K562 (cell line): Measurements from ENCODE around the gene C9orf50. TPM values are rescaled to one million over a fixed set of nuclear protein-coding genes. Genes with fewer than 3 reads are reported as not detected.

Source experiments
- ATAC-seq: fragments of 200-7000 bp; cut with Tn5 transposase; 3 replicates; pipeline ENCODE4 v1.9.1; 2020; ENCODE audit warnings: moderate library complexity
- BruUV-seq: library from RNA; stranded (reverse); fragments of 400-500 nt; replicated peaks from 2 replicates; lab custom pipeline; 2021; lab: Mats Ljungman, UMichigan
- CTCF ChIA-PET: fragments of 300-600 bp; formaldehyde crosslinking; extraction: SDS; loops from one replicate; lab custom pipeline; 2021; ENCODE audit warnings: low intra/inter-chr PET ratio; lab: Yijun Ruan, JAX
- POLR2A ChIA-PET: fragments of 300-600, 350-650 bp; sonication (Branson Sonifier 250); formaldehyde crosslinking; extraction: SDS; loops from one replicate; lab custom pipeline; 2021; ENCODE audit warnings: antibody characterized with exemption, inconsistent platforms; lab: Yijun Ruan, JAX
- DNase-seq, 4 experiments: peaks; one replicate each; pipeline versions ENCODE4 v3.0.0 to v3.0.0-alpha.2; 2011 to 2018; ENCODE audit warnings: low spot score in 3 of 4, mixed read lengths in 3 of 4; ENCODE audit errors: extremely low read depth in 1 of 4
- FAIRE-seq: peaks from 2 replicates; lab custom pipeline; 2011; peaks lifted over from hg19 to GRCh38; lab: Jason Lieb, UNC
- H2AFZ ChIP-seq: 2 replicates; pipeline ENCODE4 v1.6.0; 2011; ENCODE audit warnings: low read depth, low read length, control low read depth, inconsistent platforms
- H3K27ac ChIP-seq: fragments of 200-600 bp; 3 replicates; pipeline ENCODE4 v1.8.0; 2011; ENCODE audit warnings: low read depth, mild to moderate bottlenecking, control low read depth, inconsistent platforms, low read length, moderate library complexity, mixed read lengths; ENCODE audit errors: extremely low read depth
- H3K27me3 ChIP-seq, 2 experiments: fragments of 300-600 bp in 1 of 2; 2 replicates in 1 of 2; 3 replicates in 1 of 2; pipeline versions ENCODE4 v1.6.0 to v1.8.0; 2011; ENCODE audit warnings: inconsistent platforms in 2 of 2, low read length in 2 of 2, mild to moderate bottlenecking in 1 of 2, mixed read lengths in 1 of 2, moderate library complexity in 1 of 2; ENCODE audit not compliant: control insufficient read depth in 2 of 2, insufficient read depth in 2 of 2
- H3K36me3 ChIP-seq: fragments of 300-600 bp; 3 replicates; pipeline ENCODE4 v1.8.0; 2011; ENCODE audit warnings: mild to moderate bottlenecking, low read length, inconsistent platforms; ENCODE audit not compliant: control insufficient read depth, insufficient read depth
- H3K4me1 ChIP-seq, 2 experiments: fragments of 200-600 bp in 1 of 2; replicated peaks in 1 of 2; 2 replicates in 1 of 2; 3 replicates in 1 of 2; pipeline versions ENCODE4 v1.5.1 to v1.8.0; 2011; ENCODE audit warnings: inconsistent platforms in 2 of 2, low read length in 2 of 2, mild to moderate bottlenecking in 1 of 2, mixed read lengths in 1 of 2, moderate library complexity in 1 of 2; ENCODE audit not compliant: control insufficient read depth in 2 of 2, insufficient read depth in 2 of 2
- H3K4me2 ChIP-seq: 2 replicates; pipeline ENCODE4 v1.6.1; 2011; ENCODE audit warnings: low read length, control low read depth, inconsistent platforms, mixed read lengths; ENCODE audit not compliant: insufficient read depth
- H3K4me3 ChIP-seq: fragments of 200-600 bp; sonication (generic), shearing (Covaris generic); 2 replicates; pipeline ENCODE4 v1.5.1; 2016; ENCODE audit warnings: control low read depth, inconsistent platforms
- H3K79me2 ChIP-seq: fragments of 200-600 bp; 3 replicates; pipeline ENCODE4 v1.8.0; 2011; ENCODE audit warnings: low read length, inconsistent platforms; ENCODE audit not compliant: control insufficient read depth, insufficient read depth
- H3K9ac ChIP-seq, 2 experiments: 2 replicates each; pipeline versions ENCODE4 v1.6.0 to v1.6.1; 2011; ENCODE audit warnings: low read depth in 2 of 2, low read length in 2 of 2, control low read depth in 1 of 2, inconsistent platforms in 1 of 2, mild to moderate bottlenecking in 1 of 2, mixed read lengths in 1 of 2; ENCODE audit not compliant: insufficient read depth in 1 of 2
- H3K9me1 ChIP-seq: one replicate; pipeline ENCODE4 v1.6.0; 2011; ENCODE audit warnings: inconsistent platforms, mild to moderate bottlenecking, low read length, moderate library complexity; ENCODE audit not compliant: control insufficient read depth, insufficient read depth
- H3K9me3 ChIP-seq: replicated peaks from 2 replicates; pipeline ENCODE4 v1.5.1; 2011; ENCODE audit warnings: low read depth, low read length, inconsistent platforms; ENCODE audit not compliant: control insufficient read depth, insufficient read depth
- H4K20me1 ChIP-seq: replicated peaks from 2 replicates; pipeline ENCODE4 v1.6.1; 2011; ENCODE audit warnings: low read length, inconsistent platforms, mixed read lengths; ENCODE audit not compliant: control insufficient read depth, insufficient read depth
- C11orf30 ChIP-seq: fragments of 450-650 bp; IDR thresholded peaks from 2 replicates; pipeline ENCODE4 v1.6.1; 2016; ENCODE audit warnings: low read depth, mild to moderate bottlenecking
- KAT7 ChIP-seq: sonication (generic); formaldehyde crosslinking; IDR thresholded peaks from 2 replicates; pipeline ENCODE4 v1.8.0; 2022; ENCODE audit warnings: missing genetic modification reagents, mild to moderate bottlenecking, borderline replicate concordance
- KLF13 ChIP-seq: fragments of 450-650 bp; IDR thresholded peaks from 2 replicates; pipeline ENCODE4 v1.6.1; 2016; ENCODE audit warnings: missing genetic modification characterization, low read depth, mild to moderate bottlenecking, missing compliant biosample characterization, moderate library complexity, borderline replicate concordance
- MCM7 ChIP-seq, 2 experiments: fragments of 450-650 bp; IDR thresholded peaks; 2 replicates each; pipeline ENCODE4 v1.6.1; 2016 to 2018
- PHF8 ChIP-seq: fragments of 200-600 bp; sonication (generic); IDR thresholded peaks from 2 replicates; pipeline ENCODE4 v1.6.1; 2012; ENCODE audit warnings: mixed run types, mild to moderate bottlenecking, inconsistent platforms, low read length, moderate library complexity, borderline replicate concordance
- SREBF2 ChIP-seq: sonication (generic); formaldehyde crosslinking; IDR thresholded peaks from 2 replicates; pipeline ENCODE4 v1.4.0; 2020; ENCODE audit warnings: mild to moderate bottlenecking, missing genetic modification reagents
- ZBTB11 ChIP-seq, 3 experiments: fragments of 200-800 bp in 1 of 3; fragments of 250-450 bp in 1 of 3; fragments of 450-650 bp in 1 of 3; sonication (Bioruptor Pico) in 1 of 3; sonication (Bioruptor generic) in 1 of 3; formaldehyde crosslinking in 1 of 3; IDR thresholded peaks; 2 replicates each; pipeline versions ENCODE4 v1.6.1 to v1.8.0; 2016 to 2022; ENCODE audit warnings: mild to moderate bottlenecking in 2 of 3, missing genetic modification characterization in 2 of 3, missing compliant biosample characterization in 1 of 3, moderate library complexity in 1 of 3
- ZNF41 ChIP-seq: fragments of 250-450 bp; sonication (Bioruptor Pico); conservative IDR thresholded peaks from 2 replicates; pipeline ENCODE4 v1.4.0; 2020; ENCODE audit warnings: mild to moderate bottlenecking
- ZNF431 ChIP-seq: sonication (generic); formaldehyde crosslinking; IDR thresholded peaks from 2 replicates; pipeline ENCODE4 v1.8.0; 2022; ENCODE audit warnings: mild to moderate bottlenecking, missing genetic modification reagents
- WGBS: fragments of 100-300 bp; shearing (Covaris generic); methylation state at CpG from one replicate; pipeline ENCODE4 v1.1.6; 2016; ENCODE audit warnings: low coverage, mixed read lengths; ENCODE audit not compliant: insufficient coverage; ENCODE audit errors: missing lambda C conversion rate; 5-methylcytosine and 5-hydroxymethylcytosine counted together
- in situ Hi-C: fragments of 300-500 bp; cut with MboI; formaldehyde crosslinking; loops from 4 replicates; pipeline ENCODE4 v1.15.0; 2018; ENCODE audit warnings: inconsistent platforms, mixed read lengths
- intact Hi-C: fragments of 100-400 bp; cut with micrococcal nuclease; formaldehyde crosslinking; loops from 2 replicates; pipeline ENCODE4 v1.14.2; 2022
- polyA plus RNA-seq, 8 experiments: library from polyadenylated mRNA; depleted of rRNA in 4 of 8; stranded (reverse) in 5 of 8; unstranded in 3 of 8; fragments of >200 nt; fragmentation: Nextera tagmentation in 2 of 8; fragmentation: Illumina TruSeq in 1 of 8; extraction: Ambion mirVana in 2 of 8; extraction: Trizol in 1 of 8; gene quantifications; 2 replicates each; pipeline versions ENCODE4 v1.2.1 to v1.2.3, GENCODE V29; 2011 to 2014; ENCODE audit warnings: inconsistent platforms in 1 of 8, missing spikeins in 1 of 8
- total RNA-seq, 7 experiments: library from RNA; depleted of rRNA in 6 of 7; stranded (reverse); fragments of >200 nt in 6 of 7; fragmentation: Illumina TruSeq in 2 of 7; extraction: Trizol in 2 of 7; gene quantifications; 2 replicates each; pipeline versions ENCODE4 v1.2.1 to v1.2.3, GENCODE V29; 2011 to 2021; ENCODE audit warnings: low replicate concordance in 1 of 7

The C9orf50 gene
- total and polyA plus RNA-seq, 9 of the 15 experiments (the other 6 are each of a cell fraction or from before 2014, with no cell fraction given) = not detected

- ChIA-PET CTCF (interaction anchor here (1.7 to 1.9 kb wide), 2 partner anchors 13 to 493 kb away, joined by 8 to 11 read pairs; no protein-coding TSS in a partner anchor), POLR2A (interaction anchor here (0.6 to 2.8 kb wide), 9 partner anchors 10 to 532 kb away, joined by 3 to 18 read pairs (median 4); no protein-coding TSS in a partner anchor)
- no peaks in the 10 kb centered on the region for H3K9me1 ChIP-seq
- H3K9ac ChIP-seq = no peak overlapping the region
- DNase-seq (peak; percentile 54 to 79 (median 68)), FAIRE-seq (peak; percentile 76), ATAC-seq (peak; percentile 53)
- H3K9me3 ChIP-seq = no peaks in the 10 kb centered on the region
- peaks cover 28 to 48% of the 10 kb centered on the region in 2 experiments for H3K4me1 ChIP-seq
- WGBS = 25% methylated on average over 11 of the region's 12 CpGs
- H4K20me1 ChIP-seq = peaks cover 26% of the 10 kb centered on the region
- no peak overlapping the region for H3K4me3 ChIP-seq
- intact Hi-C loops = loop anchor here (1.0 kb wide), 2 partner anchors 13 to 485 kb away; no protein-coding TSS in a partner anchor
- H3K4me2 ChIP-seq = no peak overlapping the region
- in situ Hi-C loops = loop anchor here (25.0 kb wide), 1 partner anchor 287 kb away; no protein-coding TSS in a partner anchor
- H3K27ac ChIP-seq = no peak overlapping the region
- H2AFZ ChIP-seq = peak overlapping the region; percentile 88
- peaks cover 20% of the 10 kb centered on the region for H3K36me3 ChIP-seq
- H3K79me2 ChIP-seq = peaks cover 33% of the 10 kb centered on the region
- H3K27me3 ChIP-seq = peaks cover 0 to 15% of the 10 kb centered on the region in 2 experiments; a peak in 2 of 5 replicates
- BruUV-seq = no TSS peak
- 0 out of 2 replicates have a peak, but pooled peaks have one; percentile 44 for TF ChIP-seq KAT7 (CRISPR knock-in tag)
- TF ChIP-seq ZBTB11 (CRISPR knock-in tag; IDR thresholded peaks at IDR 0.05) = no peak
- no peak for TF ChIP-seq PHF8
- no peak for TF ChIP-seq ZNF431 (CRISPR knock-in tag)
- no peak for TF ChIP-seq C11orf30
- no peak for TF ChIP-seq ZNF41
- no peak for TF ChIP-seq MCM7 (IDR thresholded peaks at IDR 0.05)
- no peak for TF ChIP-seq KLF13
- no peak for TF ChIP-seq SREBF2 (CRISPR knock-in tag)
Observed at GRCh38 chr9:129624168-129624759, 3.4 kb upstream of the C9orf50 start.
